Measurements from ENCODE around the gene GMDS.

DNA sequence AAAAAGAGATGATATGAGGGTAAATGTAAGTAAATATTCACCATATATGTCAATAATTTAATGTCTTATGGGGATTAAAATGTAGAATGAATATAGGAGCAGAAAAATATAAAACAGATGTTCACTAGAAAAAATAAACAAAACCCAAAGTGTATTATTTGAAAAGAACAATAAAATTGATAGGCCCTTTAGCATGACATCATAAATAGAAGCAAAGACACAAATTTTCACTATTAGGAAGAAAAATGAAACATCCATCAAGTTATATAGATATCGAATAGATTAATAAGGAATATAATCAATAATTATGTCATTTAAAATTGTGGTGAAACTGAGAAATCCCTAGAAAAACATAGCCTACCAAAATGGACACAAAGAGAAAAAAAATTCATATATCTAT lies 40.1 kb upstream of the GMDS start:
- TF ChIP-seq, protein P1, sequence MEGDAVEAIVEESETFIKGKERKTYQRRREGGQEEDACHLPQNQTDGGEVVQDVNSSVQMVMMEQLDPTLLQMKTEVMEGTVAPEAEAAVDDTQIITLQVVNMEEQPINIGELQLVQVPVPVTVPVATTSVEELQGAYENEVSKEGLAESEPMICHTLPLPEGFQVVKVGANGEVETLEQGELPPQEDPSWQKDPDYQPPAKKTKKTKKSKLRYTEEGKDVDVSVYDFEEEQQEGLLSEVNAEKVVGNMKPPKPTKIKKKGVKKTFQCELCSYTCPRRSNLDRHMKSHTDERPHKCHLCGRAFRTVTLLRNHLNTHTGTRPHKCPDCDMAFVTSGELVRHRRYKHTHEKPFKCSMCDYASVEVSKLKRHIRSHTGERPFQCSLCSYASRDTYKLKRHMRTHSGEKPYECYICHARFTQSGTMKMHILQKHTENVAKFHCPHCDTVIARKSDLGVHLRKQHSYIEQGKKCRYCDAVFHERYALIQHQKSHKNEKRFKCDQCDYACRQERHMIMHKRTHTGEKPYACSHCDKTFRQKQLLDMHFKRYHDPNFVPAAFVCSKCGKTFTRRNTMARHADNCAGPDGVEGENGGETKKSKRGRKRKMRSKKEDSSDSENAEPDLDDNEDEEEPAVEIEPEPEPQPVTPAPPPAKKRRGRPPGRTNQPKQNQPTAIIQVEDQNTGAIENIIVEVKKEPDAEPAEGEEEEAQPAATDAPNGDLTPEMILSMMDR (IDR thresholded peaks at IDR 0.05) = no peak
- TF ChIP-seq POLR2A (IDR thresholded peaks at IDR 0.05) = no peak

All from heart left ventricle (tissue), 13 donors.